ENCODE measurements around the gene SH2B2.
"Not testable (repeated sequence)": the region's sequence is repeated elsewhere in the genome, so short reads cannot be mapped to it uniquely, and the experiment has no call there.

The SH2B2 gene

DNA sequence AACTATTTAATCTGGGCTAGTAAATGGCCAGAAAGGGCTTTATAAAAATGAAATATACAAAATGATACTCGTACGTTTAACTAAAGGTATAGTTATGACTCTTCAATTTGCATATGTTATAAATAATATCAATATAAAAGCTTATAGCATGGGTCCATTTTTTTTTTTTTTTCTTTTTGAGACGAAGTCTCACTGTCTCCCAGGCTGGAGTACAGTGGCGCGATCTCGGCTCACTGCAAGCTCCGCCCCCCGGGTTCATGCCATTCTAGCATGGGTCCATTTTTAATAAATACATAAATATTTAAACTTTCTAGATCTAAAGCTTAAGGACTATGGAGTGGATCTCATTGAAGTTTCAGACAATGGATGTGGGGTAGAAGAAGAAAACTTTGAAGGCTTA lies 50.3 kb downstream of the SH2B2 start:
- H3K27ac ChIP-seq; H3K4me3 ChIP-seq; DNase-seq (ENCODE audit: low spot score): not testable (repeated sequence)

DNA sequence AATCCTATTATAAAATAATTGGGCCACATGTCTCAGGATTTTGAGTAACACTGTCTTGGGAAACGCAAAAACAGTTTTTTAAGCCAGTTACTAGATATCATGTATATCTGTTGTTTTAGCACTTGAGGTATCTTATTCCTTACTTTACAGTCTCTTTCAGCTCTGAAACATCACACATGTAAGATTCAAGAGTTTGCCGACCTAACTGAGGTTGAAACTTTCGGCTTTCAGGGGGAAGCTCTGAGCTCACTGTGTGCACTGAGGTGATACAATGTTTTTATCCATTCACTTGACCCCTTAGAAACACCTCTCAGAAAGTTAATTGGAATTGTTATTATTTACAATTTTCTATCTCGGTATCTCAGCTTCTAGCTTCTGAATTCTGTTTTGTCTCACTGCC lies 50.8 kb downstream of the SH2B2 start:
- H3K4me3 ChIP-seq; H3K27ac ChIP-seq; DNase-seq (ENCODE audit: low spot score): not testable (repeated sequence)

DNA sequence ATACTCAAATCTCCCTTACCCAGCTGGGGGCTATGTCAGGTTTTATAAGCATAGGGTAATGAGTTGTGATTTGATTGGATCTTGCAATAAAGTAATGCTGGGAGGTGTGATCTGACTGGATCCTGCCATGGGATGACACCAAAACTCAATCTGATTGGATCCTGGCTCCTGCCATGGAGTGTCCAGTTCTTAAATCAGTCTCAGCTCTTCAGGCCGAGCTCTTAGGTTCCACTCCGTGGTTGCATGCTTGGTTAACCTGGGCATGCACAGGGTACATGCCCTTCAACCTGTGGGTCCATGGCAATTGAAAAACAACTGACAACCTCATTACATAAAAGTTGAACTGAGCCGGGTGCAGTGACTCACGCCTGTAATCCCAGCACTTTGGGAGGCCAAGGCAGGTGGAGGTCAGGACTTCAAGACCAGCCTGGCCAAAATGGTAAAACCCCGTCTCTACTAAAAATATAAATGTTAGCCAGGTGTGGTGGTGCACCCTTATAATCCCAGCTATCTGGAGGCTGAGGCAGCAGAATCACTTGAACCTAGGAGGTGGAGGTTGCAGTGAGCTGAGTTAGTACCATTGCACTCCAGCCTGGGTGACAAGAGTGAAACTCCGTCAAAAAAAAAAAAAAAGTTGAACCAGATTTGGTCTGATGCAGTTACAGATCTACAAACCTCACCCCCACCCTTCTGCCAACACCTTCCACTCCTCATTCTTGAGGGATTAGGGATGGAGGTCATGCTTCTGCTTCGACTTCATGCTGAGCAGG lies 54.1 kb downstream of the SH2B2 start:
- H3K4me3 ChIP-seq; DNase-seq (ENCODE audit: low spot score); H3K27ac ChIP-seq: not testable (repeated sequence)

DNA sequence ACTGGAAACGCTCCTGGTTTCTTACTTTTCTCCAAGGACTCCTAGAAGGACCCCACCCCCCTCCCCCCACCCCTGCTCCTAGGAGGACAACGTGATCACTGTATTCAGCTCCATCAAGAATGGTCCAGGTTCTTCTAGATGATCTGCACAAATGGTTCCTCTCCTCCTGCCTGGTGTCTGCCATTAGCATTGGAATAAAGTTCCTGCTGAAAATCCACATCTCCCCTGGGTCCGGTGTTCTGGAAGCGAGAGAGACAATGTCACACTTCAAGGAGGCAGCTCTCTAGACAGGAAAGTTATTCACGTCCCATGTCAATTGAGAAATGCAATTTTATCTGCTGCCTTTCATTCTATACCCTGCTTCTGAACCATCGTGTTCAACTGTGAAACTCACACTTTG lies 60.3 kb downstream of the SH2B2 start:
- not testable (repeated sequence) for DNase-seq (ENCODE audit: low spot score); H3K27ac ChIP-seq; H3K4me3 ChIP-seq

DNA sequence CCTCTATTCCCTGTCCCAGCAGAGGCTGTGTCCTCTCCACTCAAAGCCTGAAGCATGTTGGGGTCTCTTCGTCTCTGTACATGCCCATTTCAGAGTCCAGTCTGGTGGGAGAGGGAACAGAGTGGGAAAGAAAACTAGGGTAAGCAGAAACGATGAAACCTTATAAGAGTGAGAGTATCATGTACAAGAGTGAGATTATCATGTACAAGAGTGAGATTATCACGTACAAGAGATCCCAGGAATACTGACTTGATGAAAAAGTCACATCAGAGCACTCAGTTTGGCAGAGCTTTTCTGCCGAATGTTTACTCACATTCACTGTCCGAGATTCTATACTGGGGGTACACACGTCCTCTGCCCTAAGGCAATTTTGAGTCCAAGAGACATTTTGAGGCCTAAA lies 69.7 kb downstream of the SH2B2 start, which contains the start of gene SPDYE6:
SPDYE6 (minus strand) TSS at position 101 of the 400 bp plus-strand sequence. CDS start 421 bp downstream, outside the sequence.
- not testable (repeated sequence) for H3K4me3 ChIP-seq; DNase-seq (ENCODE audit: low spot score); H3K27ac ChIP-seq

DNA sequence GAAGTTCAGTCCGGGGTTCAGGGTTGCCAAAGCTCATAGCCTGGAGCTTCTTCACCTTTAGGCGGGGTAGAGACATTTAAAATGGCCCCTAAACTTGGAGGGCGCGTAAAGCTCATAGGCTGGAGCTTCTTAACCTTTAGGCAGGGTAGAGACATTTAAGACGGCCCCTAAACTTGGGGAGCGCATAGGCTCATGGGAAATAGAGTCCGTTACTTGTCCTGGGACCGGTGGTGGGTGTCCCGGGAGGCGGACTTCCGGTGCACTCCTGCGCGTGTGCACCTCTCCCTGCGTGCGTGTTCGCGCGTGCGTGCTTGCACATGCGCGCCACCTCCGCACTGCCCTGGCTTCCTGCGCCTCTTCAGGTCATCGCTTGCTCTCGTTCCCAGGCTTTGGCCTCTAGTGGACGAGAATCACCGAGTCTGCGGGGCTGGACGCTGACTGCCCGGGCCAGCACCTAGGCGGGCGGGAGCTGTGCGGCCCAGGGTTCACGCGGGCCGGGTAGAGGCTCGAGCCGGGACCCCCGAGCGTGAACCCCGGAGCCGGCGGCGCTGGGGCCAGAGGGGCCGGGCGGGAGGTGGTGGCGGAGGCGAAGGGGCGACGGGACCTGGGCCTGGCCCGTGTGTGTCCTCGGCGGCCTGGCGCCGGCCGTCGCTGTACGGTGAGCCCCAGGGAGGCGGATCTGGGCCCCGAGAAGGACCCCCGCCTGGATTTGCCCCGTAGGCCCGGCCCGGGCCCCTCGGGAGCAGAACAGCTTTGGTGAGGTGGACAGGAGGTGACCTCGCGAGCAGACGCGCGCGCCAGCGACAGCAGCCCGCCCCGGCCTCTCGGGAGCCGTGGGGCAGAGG lies 77.1 kb downstream of the SH2B2 start:
- peak; percentile 98 for DNase-seq (ENCODE audit: low spot score)

DNA sequence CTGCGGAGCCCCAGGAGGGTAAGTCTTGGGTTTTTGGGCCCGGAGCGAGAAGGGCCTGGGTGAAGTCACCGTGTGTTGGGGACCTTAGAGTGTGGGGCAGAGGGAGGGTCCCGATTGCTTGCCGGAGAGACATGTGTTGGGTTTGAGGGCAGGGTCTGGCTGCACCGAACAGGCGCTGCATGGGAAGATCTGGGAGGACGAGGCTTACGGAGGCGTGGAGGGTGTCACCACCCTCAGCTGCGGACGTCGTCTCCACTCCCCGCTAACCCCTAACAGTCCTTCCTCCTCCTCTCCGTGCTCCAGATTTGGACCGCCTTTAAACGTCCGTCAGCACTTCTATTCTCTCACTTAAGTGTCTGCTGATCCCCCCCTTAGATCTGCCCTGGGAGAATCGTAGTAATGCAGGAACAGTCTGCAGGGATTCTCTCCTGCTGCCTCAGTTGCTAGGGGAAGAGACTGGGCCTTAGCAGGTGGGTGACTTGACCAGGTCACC lies 77.8 kb downstream of the SH2B2 start:
- DNase-seq (ENCODE audit: low spot score), result not testable (repeated sequence)
- peak overlapping the region; percentile 82 for H3K4me3 ChIP-seq
- peak overlapping the region; percentile 85 for H3K27ac ChIP-seq

More for the DNA sequence above, 77.1 kb downstream of the SH2B2 start:
- Histone ChIP-seq H3K4me3 (peak overlapping the region; percentile 82), H3K27ac (peak overlapping the region; percentile 85)

DNA sequence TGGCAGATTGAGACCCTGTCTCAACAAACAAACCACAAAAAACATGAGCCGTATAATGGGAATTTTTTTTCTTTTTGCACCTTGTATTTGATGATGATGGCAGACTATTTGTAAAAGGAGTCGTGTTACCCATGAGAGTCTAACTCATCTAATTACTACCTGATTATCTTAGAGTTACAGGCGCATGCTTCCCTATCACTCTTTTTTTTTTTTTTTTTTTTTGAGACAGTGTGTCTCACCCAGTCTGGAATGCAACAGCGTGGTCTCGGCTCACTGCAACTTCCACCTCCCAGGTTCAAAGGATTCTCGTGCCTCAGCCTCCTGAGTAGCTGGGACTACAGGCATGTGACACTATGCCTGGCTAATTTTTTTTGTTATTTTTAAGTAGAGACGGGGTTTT lies 78.7 kb downstream of the SH2B2 start:
- not testable (repeated sequence) for H3K4me3 ChIP-seq

DNA sequence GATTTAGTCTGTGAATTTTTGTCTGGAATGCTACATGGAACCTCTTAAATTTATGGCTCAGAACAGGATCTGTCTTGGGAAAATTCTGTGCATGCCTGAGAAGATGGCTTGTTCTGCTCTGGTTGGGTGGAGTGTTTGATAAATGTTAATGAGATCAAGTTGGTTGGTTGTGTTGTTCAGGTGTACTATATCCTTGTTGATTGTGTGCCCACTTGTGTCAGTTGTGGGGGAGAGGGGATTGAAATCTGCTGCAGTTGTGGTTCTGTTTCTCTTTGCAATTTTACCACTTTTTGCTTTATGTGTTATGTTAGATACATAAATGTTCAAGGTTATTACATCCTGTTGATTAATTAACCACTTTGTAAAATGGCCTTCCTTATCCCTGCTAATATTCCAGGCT lies 83.4 kb downstream of the SH2B2 start:
- DNase-seq (ENCODE audit: low spot score); H3K27ac ChIP-seq; H3K4me3 ChIP-seq: not testable (repeated sequence)

More for the DNA sequence above, 78.7 kb downstream of the SH2B2 start:
- DNase-seq (ENCODE audit: low spot score); H3K27ac ChIP-seq: not testable (repeated sequence)

Measured in coronary artery (tissue), 2 donors.